DOHH2 (cell line): ENCODE results near the gene MYO10.

Experiments
- H3F3A ChIP-seq: fragments of 200-600 bp; sonication (generic), shearing (Covaris generic); 2 replicates; pipeline ENCODE4 v1.6.0; 2016; ENCODE audit warnings: antibody characterized with exemption, mild to moderate bottlenecking; ENCODE audit not compliant: control insufficient read depth, insufficient read depth
- H3K27ac ChIP-seq: fragments of 200-600 bp; sonication (generic); 2 replicates; pipeline ENCODE4 v1.5.1; 2014; ENCODE audit warnings: low read depth, mild to moderate bottlenecking, low read length, moderate library complexity
- H3K27me3 ChIP-seq: fragments of 200-600 bp; sonication (generic); 2 replicates; pipeline ENCODE4 v1.6.1; 2014; ENCODE audit warnings: mild to moderate bottlenecking, low read length, mixed read lengths; ENCODE audit not compliant: control insufficient read depth
- H3K36me3 ChIP-seq: fragments of 200-600 bp; sonication (generic); 2 replicates; pipeline ENCODE4 v1.6.1; 2014; ENCODE audit warnings: mild to moderate bottlenecking, low read length, moderate library complexity, mixed read lengths; ENCODE audit not compliant: control insufficient read depth
- H3K4me1 ChIP-seq: fragments of 200-600 bp; sonication (generic); 2 replicates; pipeline ENCODE4 v1.6.1; 2014; ENCODE audit warnings: mild to moderate bottlenecking, low read length, mixed read lengths; ENCODE audit not compliant: control insufficient read depth
- H3K4me2 ChIP-seq: fragments of 200-600 bp; sonication (generic); 2 replicates; pipeline ENCODE4 v1.6.0; 2014; ENCODE audit warnings: mild to moderate bottlenecking, low read length, moderate library complexity
- H3K4me3 ChIP-seq: fragments of 200-600 bp; sonication (generic); 2 replicates; pipeline ENCODE4 v1.5.1; 2014; ENCODE audit warnings: mild to moderate bottlenecking, low read length, mixed read lengths
- H3K79me2 ChIP-seq: fragments of 200-600 bp; sonication (generic); 2 replicates; pipeline ENCODE4 v1.6.1; 2014; ENCODE audit warnings: mild to moderate bottlenecking, low read length, mixed read lengths; ENCODE audit not compliant: control insufficient read depth
- H3K9me2 ChIP-seq: fragments of 200-600 bp; sonication (generic); replicated peaks from 2 replicates; pipeline ENCODE4 v1.6.1; 2014; ENCODE audit warnings: mild to moderate bottlenecking, low read length, mixed read lengths; ENCODE audit not compliant: control insufficient read depth
- H3K9me3 ChIP-seq: fragments of 200-600 bp; sonication (generic); 2 replicates; pipeline ENCODE4 v1.6.1; 2014; ENCODE audit warnings: antibody characterized with exemption, low read length, mixed read lengths; ENCODE audit not compliant: control insufficient read depth, insufficient read depth
- H4K20me1 ChIP-seq: fragments of 200-600 bp; sonication (generic); 2 replicates; pipeline ENCODE4 v1.6.0; 2014; ENCODE audit warnings: low read depth, mild to moderate bottlenecking, antibody characterized with exemption, low read length, moderate library complexity; ENCODE audit not compliant: control insufficient read depth, insufficient read depth
- CTCF ChIP-seq: fragments of 200-600 bp; sonication (generic); IDR thresholded peaks from one replicate; pipeline ENCODE4 v1.5.1; 2014; ENCODE audit warnings: antibody characterized with exemption, mild to moderate bottlenecking, low read depth, low read length; ENCODE audit not compliant: poor library complexity, severe bottlenecking
- EZH2phosphoT487 ChIP-seq: fragments of 200-600 bp; sonication (generic); IDR thresholded peaks from 2 replicates; pipeline ENCODE4 v1.6.1; 2017; ENCODE audit warnings: borderline replicate concordance, mild to moderate bottlenecking, antibody characterized with exemption, low read length, moderate library complexity, mixed read lengths

The MYO10 gene

GRCh38 chr5:16803831-16804230, 132.3 kb downstream of the MYO10 start:
- H3K4me2 ChIP-seq: no peak overlapping the region
- TF ChIP-seq EZH2phosphoT487 (no peak), CTCF (no peak)
- no peaks in the 10 kb centered on the region for H3K27me3 ChIP-seq
- no peak overlapping the region for H3K4me3 ChIP-seq
- no peaks in the 10 kb centered on the region for H3K79me2 ChIP-seq
- no peaks in the 10 kb centered on the region for H3F3A ChIP-seq
- no peaks in the 10 kb centered on the region for H3K9me2 ChIP-seq
- no peaks in the 10 kb centered on the region for H3K4me1 ChIP-seq
- no peaks in the 10 kb centered on the region for H3K36me3 ChIP-seq
- no peaks in the 10 kb centered on the region for H3K9me3 ChIP-seq
- H3K27ac ChIP-seq: no peak overlapping the region
- no peaks in the 10 kb centered on the region for H4K20me1 ChIP-seq

DNA sequence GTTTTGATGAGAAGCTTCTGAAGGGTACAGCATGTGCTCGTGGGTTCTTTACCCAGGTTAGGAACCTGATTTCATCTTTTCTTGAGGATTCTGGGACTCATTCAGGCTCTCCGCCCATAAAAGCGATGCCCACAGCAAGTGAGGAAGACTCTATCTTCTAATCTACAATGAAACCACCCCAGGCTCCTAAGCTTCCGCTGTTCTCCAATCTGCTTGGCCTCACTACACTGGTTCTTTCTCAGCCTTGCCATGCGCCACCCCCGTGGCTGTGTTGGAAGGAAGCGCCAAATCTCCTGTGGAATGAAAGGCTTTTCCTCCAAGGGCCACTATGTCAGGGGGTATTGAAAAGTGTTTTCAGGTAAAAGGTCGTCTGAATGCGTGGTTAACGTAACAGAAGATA, 135.6 kb downstream of the MYO10 start:
- Histone ChIP-seq H3K36me3 (no peaks in the 10 kb centered on the region), H3K4me1 (no peaks in the 10 kb centered on the region), H3K27ac (no peak overlapping the region), H3F3A (no peaks in the 10 kb centered on the region), H3K4me2 (no peak overlapping the region), H3K9me2 (no peaks in the 10 kb centered on the region), H4K20me1 (no peaks in the 10 kb centered on the region), H3K4me3 (no peak overlapping the region), H3K27me3 (no peaks in the 10 kb centered on the region), H3K79me2 (no peaks in the 10 kb centered on the region), H3K9me3 (no peaks in the 10 kb centered on the region)
- TF ChIP-seq CTCF: no peak
- TF ChIP-seq EZH2phosphoT487: no peak

GRCh38 chr5:16799796-16800195, 136.3 kb downstream of the MYO10 start:
- H3K4me3 ChIP-seq: no peak overlapping the region
- H3K9me2 ChIP-seq: no peaks in the 10 kb centered on the region
- TF ChIP-seq EZH2phosphoT487 (no peak), CTCF (no peak)
- H3K27me3 ChIP-seq: no peaks in the 10 kb centered on the region
- no peak overlapping the region for H3K27ac ChIP-seq
- no peaks in the 10 kb centered on the region for H3K9me3 ChIP-seq
- no peaks in the 10 kb centered on the region for H4K20me1 ChIP-seq
- no peaks in the 10 kb centered on the region for H3K36me3 ChIP-seq
- H3F3A ChIP-seq: no peaks in the 10 kb centered on the region
- H3K79me2 ChIP-seq: no peaks in the 10 kb centered on the region
- no peak overlapping the region for H3K4me2 ChIP-seq
- H3K4me1 ChIP-seq: no peaks in the 10 kb centered on the region

GRCh38 chr5:16797951-16798350, 138.1 kb downstream of the MYO10 start:
- H3K79me2 ChIP-seq: no peaks in the 10 kb centered on the region
- H4K20me1 ChIP-seq: no peaks in the 10 kb centered on the region
- no peak overlapping the region for H3K27ac ChIP-seq
- H3K36me3 ChIP-seq: no peaks in the 10 kb centered on the region
- no peaks in the 10 kb centered on the region for H3F3A ChIP-seq
- H3K4me1 ChIP-seq: no peaks in the 10 kb centered on the region
- no peaks in the 10 kb centered on the region for H3K9me2 ChIP-seq
- no peaks in the 10 kb centered on the region for H3K9me3 ChIP-seq
- TF ChIP-seq EZH2phosphoT487 (no peak), CTCF (no peak)
- H3K4me3 ChIP-seq: no peak overlapping the region
- no peak overlapping the region for H3K4me2 ChIP-seq
- H3K27me3 ChIP-seq: no peaks in the 10 kb centered on the region
